ENCODE data around the gene TNFSF12. TPM values are rescaled to one million over a fixed set of nuclear protein-coding genes. Genes with fewer than 3 reads are reported as not detected.

The TNFSF12 gene
- total RNA-seq, 4 donors from 2014 or later = 12.7 to 28.4 (median 18.0) TPM

DNA sequence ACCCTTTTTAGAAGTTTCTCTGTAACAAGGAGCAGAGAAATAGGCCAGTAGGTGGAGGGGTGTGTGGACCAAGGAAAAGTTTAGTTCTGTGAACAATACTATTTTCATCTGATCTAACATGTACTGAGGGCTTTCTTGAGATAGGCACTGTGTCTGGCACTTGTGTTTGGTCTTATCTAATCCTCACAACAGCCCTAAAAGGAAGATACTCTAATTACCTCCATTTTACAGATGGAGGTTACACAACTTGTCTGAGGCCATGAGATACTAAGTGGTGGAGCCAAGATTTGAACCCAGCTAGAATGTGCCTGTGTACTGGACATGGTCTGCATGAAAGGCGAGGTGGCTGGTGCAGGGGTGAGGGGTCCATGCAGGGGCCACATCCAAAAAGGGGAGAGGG lies 4.5 kb downstream of the TNFSF12 start:
- H3K4me1 ChIP-seq = peaks cover 34% of the 10 kb centered on the region
- no peak for DNase-seq (ENCODE audit: low spot score in 2 of 2)
- H3K27me3 ChIP-seq = no peaks in the 10 kb centered on the region
- TF ChIP-seq POLR2AphosphoS5 (IDR thresholded peaks at IDR 0.05) (no peak), CTCF (IDR thresholded peaks at IDR 0.05) (no peak), POLR2A (IDR thresholded peaks at IDR 0.05) (no peak), EP300 (IDR thresholded peaks at IDR 0.05) (no peak)
- H3K36me3 ChIP-seq = peaks cover 9% of the 10 kb centered on the region
- no peaks in the 10 kb centered on the region for H3K9me3 ChIP-seq
- 88% methylated on average over 1 of the region's 1 CpG for WGBS
- no peak overlapping the region for H3K4me3 ChIP-seq
- H3K27ac ChIP-seq = no peak overlapping the region

- no peaks in the 10 kb centered on the region for H3K27me3 ChIP-seq
- peaks cover 9% of the 10 kb centered on the region for H3K36me3 ChIP-seq
- H3K4me1 ChIP-seq = peaks cover 35% of the 10 kb centered on the region
- H3K9me3 ChIP-seq = no peaks in the 10 kb centered on the region
- DNase-seq (ENCODE audit: low spot score in 2 of 2) = no peak
- H3K27ac ChIP-seq = no peak overlapping the region
- H3K4me3 ChIP-seq = no peak overlapping the region
- TF ChIP-seq CTCF (IDR thresholded peaks at IDR 0.05) (no peak), EP300 (IDR thresholded peaks at IDR 0.05) (no peak), POLR2AphosphoS5 (IDR thresholded peaks at IDR 0.05) (no peak), POLR2A (IDR thresholded peaks at IDR 0.05) (no peak)
- WGBS = 58% methylated on average over 10 of the region's 10 CpGs
Measured at GRCh38 chr17:7555320-7555948, 6.6 kb downstream of the TNFSF12 start.

DNA sequence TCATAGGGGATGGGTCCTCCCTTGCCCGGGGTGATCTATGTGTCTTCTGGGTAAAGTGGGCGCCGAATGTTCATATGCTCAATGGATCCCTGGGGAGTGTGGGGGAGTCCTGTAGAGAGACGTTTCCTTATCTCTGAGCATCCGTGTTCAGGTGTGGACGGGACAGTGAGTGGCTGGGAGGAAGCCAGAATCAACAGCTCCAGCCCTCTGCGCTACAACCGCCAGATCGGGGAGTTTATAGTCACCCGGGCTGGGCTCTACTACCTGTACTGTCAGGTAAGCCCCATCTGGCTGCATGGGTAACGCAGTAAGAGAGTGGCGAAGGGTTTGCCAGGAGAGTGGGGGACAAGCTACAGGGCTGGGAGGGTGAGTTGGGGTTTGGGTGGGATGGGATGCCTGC lies 7.8 kb downstream of the TNFSF12 start:
- TF ChIP-seq POLR2AphosphoS5 (IDR thresholded peaks at IDR 0.05) (no peak), EP300 (IDR thresholded peaks at IDR 0.05) (no peak), POLR2A (IDR thresholded peaks at IDR 0.05) (no peak), CTCF (IDR thresholded peaks at IDR 0.05) (no peak)
- Histone ChIP-seq H3K4me3 (no peak overlapping the region), H3K9me3 (no peaks in the 10 kb centered on the region), H3K4me1 (peaks cover 40% of the 10 kb centered on the region), H3K27ac (no peak overlapping the region), H3K36me3 (no peaks in the 10 kb centered on the region), H3K27me3 (no peaks in the 10 kb centered on the region)
- 78% methylated on average over 12 of the region's 12 CpGs for WGBS
- DNase-seq (ENCODE audit: low spot score in 2 of 2) = no peak

DNA sequence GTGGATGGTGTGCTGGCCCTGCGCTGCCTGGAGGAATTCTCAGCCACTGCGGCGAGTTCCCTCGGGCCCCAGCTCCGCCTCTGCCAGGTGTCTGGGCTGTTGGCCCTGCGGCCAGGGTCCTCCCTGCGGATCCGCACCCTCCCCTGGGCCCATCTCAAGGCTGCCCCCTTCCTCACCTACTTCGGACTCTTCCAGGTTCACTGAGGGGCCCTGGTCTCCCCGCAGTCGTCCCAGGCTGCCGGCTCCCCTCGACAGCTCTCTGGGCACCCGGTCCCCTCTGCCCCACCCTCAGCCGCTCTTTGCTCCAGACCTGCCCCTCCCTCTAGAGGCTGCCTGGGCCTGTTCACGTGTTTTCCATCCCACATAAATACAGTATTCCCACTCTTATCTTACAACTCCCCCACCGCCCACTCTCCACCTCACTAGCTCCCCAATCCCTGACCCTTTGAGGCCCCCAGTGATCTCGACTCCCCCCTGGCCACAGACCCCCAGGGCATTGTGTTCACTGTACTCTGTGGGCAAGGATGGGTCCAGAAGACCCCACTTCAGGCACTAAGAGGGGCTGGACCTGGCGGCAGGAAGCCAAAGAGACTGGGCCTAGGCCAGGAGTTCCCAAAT lies 8.4 kb downstream of the TNFSF12 start:
- H3K9me3 ChIP-seq = no peaks in the 10 kb centered on the region
- H3K36me3 ChIP-seq = no peaks in the 10 kb centered on the region
- no peak overlapping the region for H3K4me3 ChIP-seq
- peaks cover 42% of the 10 kb centered on the region for H3K4me1 ChIP-seq
- 48% methylated on average over 14 of the region's 19 CpGs for WGBS
- no peak for TF ChIP-seq POLR2A (IDR thresholded peaks at IDR 0.05)
- no peak for TF ChIP-seq POLR2AphosphoS5 (IDR thresholded peaks at IDR 0.05)
- TF ChIP-seq CTCF (IDR thresholded peaks at IDR 0.05) = no peak
- TF ChIP-seq EP300 (IDR thresholded peaks at IDR 0.05) = no peak
- H3K27ac ChIP-seq = peak overlapping the region; percentile 92
- no peak for DNase-seq (ENCODE audit: low spot score in 2 of 2)
- H3K27me3 ChIP-seq = no peaks in the 10 kb centered on the region

DNA sequence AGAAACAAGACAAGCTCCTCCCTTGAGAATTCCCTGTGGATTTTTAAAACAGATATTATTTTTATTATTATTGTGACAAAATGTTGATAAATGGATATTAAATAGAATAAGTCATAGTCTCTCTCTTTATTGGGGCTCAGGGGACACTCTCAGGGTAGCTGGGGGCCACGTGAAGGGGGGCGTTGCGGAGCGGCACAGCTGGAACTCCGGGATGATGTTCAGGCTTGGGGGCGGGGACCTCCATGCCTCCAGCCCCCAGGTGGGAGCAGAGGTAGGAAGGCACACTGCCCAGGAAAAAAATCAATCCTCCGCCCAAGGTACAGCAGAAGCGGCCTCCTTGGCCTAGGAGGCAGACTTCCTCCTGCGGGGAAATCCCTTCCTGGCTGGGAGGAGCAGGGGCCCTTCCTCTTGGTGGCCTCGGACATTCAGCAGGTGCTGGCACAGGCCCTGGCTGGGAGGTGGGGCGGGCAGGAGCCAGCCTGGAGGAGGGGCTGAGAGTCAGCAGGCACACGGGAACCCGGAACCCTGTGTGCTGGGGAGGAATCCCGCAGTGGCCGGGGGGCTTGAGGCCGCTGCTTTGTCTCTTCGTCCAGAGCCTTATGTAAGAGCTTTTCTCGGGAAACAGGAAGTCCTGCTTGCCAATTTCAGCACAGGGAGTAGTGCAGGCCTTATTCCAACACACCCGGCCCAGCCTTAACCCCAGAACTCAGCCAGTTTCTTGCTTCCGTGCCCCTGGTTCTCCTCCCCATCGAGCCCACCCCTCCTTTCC lies 9.1 kb downstream of the TNFSF12 start:
- no peaks in the 10 kb centered on the region for H3K27me3 ChIP-seq
- no peaks in the 10 kb centered on the region for H3K36me3 ChIP-seq
- peak overlapping the region; percentile 92 for H3K27ac ChIP-seq
- DNase-seq (ENCODE audit: low spot score in 2 of 2) = peak; percentile 93 to 94
- H3K4me1 ChIP-seq = peaks cover 49% of the 10 kb centered on the region
- no peaks in the 10 kb centered on the region for H3K9me3 ChIP-seq
- WGBS = 6% methylated on average over 21 of the region's 21 CpGs
- peak overlapping the region; percentile 96 for H3K4me3 ChIP-seq
- no peak for TF ChIP-seq POLR2A (IDR thresholded peaks at IDR 0.05)
- peak in 1 of 3 donors; percentile 80 for TF ChIP-seq POLR2AphosphoS5 (IDR thresholded peaks at IDR 0.05)

Measured in suprapubic skin (tissue), 4 donors.